Right lobe of liver (tissue), 4 donors: Measurements from ENCODE around the gene TLE1.

ENCODE experiments used
- CTCF ChIP-seq, 4 donors: fragments of 200-600 bp in 3 of 4; fragments of 450-650 bp in 1 of 4; IDR thresholded peaks; one replicate each; pipeline versions ENCODE4 v1.5.1 to v1.8.0; 2016 to 2022; ENCODE audit warnings: antibody characterized with exemption in 4 of 4, mild to moderate bottlenecking in 2 of 4
- POLR2A ChIP-seq: fragments of 450-650 bp; IDR thresholded peaks from one replicate; pipeline ENCODE4 v1.6.1; 2017; ENCODE audit warnings: antibody characterized with exemption, mild to moderate bottlenecking
- donor health status: DM: no; HTN: no; CAD: no.
- donor health status: DM: no; HTN: no; CAD: no.
- donor health status: DM: no; HTN: yes; CAD: no.

DNA sequence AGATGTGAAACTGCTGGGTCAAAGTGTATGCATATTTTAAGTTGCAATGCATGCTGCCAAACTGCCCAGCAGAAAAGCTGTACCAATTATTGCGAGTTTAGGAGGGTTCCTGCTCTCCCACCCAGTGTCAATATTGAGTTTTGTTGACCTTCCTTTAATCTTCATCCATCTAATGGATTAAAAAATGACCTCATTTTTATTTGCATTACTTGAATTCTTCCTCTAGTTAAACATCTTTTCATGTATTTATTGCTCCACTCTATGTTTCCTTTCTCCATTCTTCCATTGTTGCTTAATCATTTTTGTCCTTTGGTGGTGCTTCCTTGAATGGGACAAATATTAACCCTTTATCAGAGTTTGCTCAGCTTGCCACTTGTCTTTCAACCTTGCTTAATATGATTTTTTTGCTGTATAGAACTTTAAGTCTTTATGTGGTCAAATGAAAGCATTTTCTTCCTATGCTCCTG, 32.4 kb downstream of the TLE1 start:
- no peak for TF ChIP-seq CTCF (IDR thresholded peaks at IDR 0.05)
- no peak for TF ChIP-seq POLR2A
